IPS DF 4.7 (cell line): ENCODE data around the gene PINK1.
A peak's percentile ranks its signal among the peaks of the same experiment; 100 is the strongest.
"Not testable (repeated sequence)": the region's sequence is repeated elsewhere in the genome, so short reads cannot be mapped to it uniquely, and the experiment has no call there.

Experiments
- DNase-seq: peaks from one replicate; pipeline ENCODE4 v3.0.0-alpha.2; 2013; ENCODE audit warnings: low spot score; ENCODE audit errors: extremely low read depth

Gene PINK1

DNA sequence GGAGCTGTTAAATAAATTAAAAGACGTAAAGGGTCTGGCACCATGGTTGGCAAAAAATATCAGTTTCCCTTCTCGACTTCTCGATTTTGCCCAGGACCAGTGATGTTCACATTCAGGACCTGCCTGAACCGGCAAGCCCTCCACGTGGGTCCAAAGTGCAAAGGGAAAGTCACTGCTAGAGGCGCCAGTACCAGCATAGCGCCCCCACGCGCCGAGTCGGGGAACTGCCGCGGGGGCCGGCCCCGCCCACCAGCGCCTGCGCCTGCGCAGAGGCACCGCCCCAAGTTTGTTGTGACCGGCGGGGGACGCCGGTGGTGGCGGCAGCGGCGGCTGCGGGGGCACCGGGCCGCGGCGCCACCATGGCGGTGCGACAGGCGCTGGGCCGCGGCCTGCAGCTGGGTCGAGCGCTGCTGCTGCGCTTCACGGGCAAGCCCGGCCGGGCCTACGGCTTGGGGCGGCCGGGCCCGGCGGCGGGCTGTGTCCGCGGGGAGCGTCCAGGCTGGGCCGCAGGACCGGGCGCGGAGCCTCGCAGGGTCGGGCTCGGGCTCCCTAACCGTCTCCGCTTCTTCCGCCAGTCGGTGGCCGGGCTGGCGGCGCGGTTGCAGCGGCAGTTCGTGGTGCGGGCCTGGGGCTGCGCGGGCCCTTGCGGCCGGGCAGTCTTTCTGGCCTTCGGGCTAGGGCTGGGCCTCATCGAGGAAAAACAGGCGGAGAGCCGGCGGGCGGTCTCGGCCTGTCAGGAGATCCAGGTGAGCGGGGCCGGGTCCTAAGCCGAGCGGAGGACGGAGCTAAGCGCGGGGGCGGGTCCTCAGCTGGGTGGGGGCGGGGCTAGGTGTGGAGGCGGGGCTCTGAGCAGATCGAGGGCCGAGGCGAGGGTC is at the start of gene PINK1:
TSS of gene PINK1 (plus strand) at position 269 of the 875 bp plus-strand sequence. CDS start at position 360, 91 bp downstream.
- DNase-seq, result peak; percentile 51

DNA sequence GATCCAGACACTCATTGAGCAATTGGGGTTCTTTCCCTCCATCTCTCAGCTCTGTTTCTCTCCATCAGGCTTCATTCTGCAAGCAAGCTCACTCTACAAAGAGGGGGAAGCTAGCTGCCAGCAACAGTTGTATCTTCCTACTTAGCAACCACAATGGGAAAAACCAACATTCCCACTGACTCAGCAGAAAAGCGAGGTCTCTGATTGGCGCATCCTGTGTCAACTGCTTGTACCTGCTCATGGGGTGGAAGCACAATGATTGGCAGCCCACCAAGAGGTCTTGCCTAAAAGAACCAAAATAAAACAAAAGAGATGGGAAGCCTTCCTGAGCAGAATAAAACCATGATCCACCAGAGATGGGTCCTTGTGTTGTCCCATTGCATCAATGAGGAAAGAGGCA is 48.4 kb upstream of the PINK1 start:
- DNase-seq, result no peak

DNA sequence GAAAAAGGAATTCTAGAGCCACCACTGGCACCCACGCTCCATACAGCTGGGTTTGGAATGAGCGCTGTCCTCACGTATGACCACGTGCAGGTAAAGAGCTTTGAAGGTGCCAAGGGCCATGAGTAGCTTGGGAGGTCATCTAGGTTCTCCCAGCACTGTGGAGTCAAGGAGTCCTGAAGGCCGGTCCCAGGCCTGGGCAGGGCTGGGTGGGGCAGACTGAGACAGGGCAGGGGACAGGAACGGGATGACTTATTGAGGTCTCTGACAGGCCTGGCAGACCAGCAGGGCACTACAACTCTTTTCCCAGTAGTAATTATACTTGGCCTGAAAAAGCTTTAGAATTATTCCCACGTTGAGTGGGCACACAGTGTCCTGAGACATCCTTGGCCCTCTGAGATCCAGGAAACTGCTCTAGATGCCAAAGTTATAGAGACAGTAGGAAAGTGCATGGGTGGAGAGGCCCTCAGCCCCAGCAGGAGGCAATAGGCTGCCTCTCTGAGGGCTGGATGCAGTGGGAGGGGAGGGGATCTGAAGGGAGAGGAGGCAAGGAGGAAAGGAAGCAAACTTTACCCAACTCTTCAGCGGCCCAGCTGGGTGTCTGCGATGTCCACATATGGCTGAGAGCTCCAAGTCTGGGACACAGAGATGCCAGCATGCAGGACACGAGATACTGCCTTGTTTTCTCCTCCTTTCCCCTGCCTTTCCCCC is 46.2 kb upstream of the PINK1 start:
- no peak for DNase-seq

DNA sequence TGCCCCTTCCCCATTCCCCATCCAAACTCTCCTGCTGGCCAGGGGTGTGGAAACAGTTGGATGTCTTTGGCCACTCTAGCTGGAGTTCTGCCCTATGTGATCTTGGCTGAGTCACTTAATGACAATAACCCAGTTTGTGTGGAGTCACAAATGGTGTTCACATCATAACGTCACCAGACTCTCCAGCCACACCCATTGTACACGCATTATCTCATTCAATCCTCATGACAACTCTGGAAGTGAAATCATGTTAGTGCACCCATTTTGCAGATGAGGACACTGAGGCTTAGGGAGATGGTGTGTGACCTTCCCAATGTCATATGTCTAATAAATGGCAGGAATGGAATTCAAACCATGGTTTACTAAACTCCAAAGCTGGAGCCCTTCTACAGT is 45.6 kb upstream of the PINK1 start:
- DNase-seq, result no peak

DNA sequence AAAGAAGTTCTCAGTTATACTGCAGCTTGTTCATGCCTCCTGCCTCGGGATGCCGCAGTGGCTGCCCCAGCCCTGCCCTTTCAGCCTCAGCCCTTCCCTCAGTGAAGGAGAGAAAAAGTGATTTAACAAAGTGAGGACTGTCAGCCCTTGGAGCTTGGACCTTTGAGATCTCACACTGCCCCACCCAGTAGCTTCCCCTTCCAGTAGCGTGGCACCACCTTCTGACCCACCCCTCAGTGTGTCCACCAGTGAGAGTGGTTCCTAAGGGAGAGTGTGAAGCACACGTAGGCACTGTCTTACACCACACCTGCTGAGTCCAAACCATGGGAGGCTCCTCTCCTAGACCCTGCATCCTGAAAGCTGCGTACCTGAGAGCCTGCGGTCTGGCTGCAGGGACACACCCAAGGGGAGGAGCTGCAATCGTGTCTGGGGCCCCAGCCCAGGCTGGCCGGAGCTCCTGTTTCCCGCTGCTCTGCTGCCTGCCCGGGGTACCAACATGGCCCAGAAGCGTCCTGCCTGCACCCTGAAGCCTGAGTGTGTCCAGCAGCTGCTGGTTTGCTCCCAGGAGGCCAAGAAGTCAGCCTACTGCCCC is 44.5 kb upstream of the PINK1 start, which contains the start of gene CDA:
TSS of gene CDA (plus strand) at position 464 of the 592 bp plus-strand sequence. CDS start at position 497, 33 bp downstream.
- DNase-seq, result no peak

DNA sequence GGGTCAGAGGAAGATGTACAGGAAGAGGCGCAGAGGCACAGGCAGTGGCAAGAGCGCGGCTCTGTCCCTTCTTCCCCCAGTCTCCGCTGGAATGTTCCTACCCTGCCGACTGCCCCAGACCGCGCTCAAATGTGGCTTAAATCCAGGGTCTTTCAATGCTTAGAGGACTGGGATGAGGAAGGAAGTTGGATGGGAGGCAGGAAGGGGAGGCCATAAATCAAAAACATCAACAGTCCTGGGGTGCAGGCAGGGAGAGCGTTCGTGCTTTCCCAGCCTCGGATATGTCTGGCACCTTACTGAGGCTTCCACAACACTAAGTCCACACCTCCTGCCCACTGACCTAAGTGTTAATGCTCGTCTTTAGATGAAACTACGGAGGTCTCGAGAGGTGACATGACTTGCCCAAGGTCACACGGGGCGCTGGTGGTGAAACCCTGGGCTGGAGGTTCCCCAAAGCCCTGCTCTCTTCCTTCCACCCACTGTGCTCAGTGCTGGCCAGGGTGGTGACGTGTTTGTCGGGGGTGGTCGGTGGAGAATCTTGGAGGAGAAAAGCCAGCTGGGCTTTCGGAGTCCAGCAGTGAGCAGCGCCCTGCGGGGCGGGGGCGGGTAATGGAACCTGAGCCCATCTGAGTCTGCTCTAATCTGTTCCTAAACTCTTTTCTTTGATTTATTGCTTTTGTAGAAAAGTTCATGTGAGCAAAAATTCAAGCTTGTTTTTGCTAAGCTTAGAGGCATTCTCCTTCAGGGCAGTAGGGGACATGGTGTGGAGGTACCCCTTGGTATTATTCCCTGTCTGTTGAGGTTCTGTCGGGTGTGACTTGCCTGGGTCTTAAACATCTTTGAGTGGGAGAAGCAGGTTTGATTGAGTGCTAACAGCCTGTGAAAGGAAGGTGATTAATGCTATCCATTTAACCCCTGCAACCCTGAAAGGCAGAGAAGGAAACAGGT is 43.7 kb upstream of the PINK1 start:
- DNase-seq, result no peak

DNA sequence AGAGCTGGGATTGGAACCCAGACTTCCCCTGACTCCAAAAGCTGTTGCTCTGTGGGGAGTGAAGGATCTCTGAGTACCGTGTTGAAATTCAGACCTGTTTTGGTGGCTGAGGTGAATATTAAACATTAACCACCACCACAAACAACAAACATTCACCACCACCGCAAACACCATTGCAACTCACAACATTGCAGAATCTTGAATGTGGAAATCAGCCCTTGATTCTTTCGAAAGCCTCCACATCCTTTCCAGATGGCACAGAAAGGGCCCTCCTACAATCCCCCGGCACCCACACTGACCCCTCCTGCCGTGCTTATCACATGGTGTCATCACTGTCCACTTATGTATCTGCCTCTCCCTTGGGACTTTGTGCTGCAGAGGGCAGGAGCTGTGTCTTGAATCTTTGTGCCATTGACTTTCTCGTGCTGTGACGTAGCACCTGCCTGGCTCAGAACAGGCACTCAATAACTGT is 42.9 kb upstream of the PINK1 start:
- DNase-seq, result no peak

DNA sequence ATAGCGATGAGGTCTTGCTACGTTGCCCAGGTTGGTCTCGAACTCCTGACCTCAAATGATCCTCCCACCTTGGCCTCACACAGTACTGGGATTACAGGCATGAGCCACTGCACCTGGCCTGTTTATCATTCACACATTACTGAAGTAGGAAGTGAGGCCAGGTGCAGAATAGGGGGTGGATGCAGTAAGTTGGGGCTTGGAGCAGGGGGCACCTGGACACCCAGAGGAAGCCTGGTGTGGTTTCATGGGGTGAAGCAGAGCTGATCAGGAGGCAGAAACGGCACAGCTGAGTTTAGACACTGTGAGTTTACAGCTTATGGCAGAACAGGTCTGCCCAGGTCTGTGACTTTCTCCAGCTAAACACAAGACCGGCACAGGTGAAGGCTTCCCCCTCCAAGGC is 39.5 kb upstream of the PINK1 start:
- DNase-seq, result no peak

DNA sequence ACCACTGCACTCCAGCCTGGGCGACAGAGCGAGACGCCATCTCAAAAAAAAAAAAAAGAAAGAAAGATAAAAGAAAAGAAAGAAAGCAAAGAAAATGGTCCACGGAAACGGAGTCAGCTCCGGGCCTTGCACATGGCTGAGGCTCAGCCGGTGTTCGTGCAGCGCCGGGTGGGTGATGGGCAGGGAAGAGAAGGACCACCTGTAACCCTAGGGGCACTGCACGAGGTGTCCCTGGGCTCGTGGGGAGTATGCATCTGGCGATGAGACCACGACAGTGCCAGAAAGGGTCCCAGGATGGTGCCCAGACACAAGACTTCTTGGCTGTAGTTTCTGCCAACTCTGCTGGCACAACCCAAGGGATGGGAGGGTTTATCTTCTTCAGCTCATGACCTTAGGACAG is 38.5 kb upstream of the PINK1 start:
- DNase-seq, result no peak

DNA sequence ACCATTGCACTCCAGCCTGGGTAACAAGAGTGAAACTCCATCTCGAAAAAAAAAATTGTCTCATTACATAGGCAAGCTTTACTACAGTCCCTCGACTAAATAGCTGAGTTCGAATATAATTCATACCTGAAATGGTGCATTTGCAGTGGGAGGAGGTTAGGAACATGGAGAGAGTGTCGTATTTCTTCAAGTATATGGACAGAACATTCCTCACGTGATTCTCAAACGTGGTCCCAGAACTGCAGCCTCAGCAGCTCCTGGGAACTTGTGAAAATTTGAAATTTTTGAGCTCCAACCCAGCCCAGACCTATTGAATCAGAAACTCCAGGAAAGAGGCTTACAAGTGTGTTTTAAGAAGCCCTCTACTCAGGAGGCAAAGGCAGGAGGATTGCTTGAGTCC is 37.2 kb upstream of the PINK1 start:
- DNase-seq, result no peak

DNA sequence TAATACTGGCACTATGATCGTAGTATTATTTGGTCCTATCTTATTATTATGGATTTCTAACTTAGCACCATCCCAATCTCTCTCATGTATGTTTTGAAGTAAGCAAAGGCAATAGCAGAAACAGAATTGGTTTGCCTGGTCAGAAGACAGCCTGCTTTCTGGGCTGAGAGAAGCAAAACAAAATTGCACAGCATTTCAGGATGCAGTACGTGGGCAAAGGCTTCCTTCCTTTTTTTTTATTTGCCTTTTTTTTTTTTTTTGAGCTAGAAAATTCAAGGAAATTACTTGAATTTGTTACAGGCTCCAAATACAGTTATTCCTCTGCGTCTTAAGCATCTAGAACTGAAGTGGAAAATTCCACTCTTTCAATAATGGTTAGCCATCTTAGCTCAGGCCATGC is 35.6 kb upstream of the PINK1 start:
- DNase-seq, result no peak

DNA sequence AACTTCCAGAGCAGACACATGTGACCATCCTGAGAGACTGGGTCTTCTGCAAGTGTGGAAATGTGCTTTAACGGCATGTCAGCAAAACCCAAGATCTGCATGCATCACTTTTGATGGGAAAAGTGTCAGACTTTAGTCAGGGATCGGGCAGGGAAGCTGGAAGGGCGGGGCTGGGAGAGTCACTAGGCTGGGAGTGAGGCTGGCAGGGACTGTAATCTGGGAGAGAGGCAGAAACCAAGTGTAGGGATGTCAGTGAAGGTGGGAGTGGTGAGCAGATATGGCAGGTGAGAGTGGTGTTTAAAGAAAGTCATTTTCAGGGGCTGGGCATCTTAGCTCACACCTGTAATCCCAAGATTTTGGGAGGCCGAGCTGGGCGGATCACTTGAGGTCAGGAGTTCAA is 33.1 kb upstream of the PINK1 start:
- DNase-seq, result no peak

DNA sequence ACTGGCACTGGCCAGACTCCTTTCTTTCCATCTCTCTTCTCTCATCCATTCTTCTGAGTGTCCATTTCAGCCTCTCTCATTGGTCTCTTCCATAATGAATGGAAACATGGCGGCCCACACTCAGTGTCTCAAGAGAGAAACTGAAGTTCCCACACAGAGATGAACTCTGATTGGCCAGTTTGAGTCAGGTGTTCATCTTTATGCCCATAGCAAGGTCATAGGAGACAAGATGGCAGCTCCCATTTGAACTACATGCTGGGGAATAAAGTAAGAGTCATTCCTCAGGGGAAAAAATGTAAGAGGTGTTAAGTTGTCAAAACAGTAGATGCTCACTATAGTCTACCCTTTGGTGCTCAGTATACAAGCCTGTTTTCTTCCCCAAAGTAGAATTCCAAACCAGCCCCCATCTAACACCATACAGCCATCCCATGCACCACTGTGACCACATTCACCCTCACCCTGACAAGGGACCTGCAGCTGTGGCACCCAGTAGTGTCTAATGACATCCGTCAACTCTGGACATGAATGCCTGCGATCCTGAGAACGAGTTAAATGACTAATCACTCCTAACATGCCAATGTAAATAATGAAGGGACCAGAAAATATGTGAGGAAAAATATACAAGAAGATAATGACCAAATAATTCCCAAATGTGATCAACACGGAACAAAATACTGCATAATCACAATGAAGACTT is 32.0 kb upstream of the PINK1 start:
- no peak for DNase-seq

DNA sequence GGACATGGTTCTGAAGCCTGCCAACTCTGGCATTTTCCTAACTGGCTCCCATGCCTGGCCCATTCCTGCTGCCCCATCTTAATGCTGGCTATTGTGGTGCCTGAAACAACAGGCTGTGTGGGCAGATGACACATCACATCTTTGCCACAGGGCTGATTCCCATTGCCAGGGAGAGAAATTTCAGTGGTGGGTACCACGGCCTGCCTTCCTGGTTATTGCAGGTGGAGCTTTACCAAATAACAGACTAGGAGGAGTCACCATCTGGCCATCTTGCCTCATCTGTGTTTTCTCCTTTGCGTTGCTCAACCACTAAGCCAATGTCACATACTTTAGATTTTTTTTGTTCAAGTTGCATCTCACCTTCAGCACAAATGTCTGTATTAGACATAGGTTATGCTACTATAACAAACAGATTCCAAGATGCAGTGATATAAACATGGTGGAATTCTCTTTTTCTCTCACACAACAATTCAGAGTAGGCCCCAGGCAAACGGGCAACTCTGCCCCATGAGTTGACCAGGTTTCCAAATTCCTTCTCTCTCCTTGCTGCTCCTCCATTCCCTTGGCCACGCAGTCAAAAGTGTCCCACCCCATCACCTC is 30.3 kb upstream of the PINK1 start:
- no peak for DNase-seq

DNA sequence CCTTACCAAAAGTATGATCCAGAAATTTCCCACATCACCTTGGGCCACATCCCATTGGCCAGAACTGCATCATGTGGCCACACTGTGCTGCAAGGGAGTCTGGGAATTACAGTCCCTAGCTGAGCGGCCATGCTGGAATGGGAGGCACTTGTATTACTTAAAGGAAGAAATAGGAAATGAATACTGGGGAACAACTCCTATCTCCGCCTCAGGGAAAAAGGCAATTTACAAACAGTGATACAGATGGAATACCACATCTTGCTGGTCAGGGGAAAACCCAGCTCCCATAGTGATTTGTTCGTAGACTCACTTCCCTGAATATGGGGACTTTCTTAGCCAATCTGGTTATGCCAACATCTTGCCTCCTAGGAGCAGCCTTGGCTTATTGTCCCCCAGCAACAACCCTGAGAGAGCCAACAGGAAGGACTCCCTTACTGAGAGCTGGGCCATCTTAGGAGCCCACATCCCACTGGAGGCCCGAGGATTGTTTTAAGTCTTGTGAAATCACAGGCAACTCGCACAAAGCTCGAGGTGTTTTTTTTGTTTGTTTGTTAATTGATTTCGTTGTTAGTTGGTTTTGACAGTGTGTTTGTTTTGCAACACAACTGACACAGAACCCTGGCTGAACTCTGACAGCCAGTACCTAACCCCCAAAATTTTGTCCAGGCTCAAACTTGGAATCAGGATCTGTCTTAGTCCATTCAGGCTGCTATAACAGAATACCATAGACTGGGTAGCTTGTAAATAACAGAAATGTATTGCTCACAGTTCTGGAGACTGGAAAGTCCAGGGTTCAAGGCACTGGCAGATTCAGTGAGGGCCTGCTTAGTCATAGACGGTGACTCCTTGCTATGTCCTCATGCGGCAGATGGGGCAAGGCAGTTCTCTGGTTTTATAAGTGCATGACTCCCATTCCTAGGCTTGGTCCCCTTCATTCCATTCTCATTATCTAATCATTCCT is 29.5 kb upstream of the PINK1 start:
- no peak for DNase-seq

DNA sequence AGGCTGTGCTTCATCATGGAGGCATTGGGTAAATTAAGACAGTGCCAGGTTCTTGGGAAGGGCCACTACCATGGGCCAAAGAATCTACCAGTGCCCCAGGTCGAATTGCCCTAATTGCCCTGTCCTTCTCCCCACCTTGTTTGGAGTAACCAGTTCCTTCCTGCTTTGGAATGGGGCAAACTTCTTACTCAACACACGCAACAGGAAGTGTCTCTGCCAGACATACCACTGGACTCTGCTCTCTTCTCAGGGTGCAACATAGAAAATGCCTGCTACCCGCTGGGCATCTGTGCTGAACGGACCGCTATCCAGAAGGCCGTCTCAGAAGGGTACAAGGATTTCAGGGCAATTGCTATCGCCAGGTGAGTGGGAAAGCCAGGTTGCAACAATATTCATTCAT is 28.6 kb upstream of the PINK1 start:
- no peak for DNase-seq

DNA sequence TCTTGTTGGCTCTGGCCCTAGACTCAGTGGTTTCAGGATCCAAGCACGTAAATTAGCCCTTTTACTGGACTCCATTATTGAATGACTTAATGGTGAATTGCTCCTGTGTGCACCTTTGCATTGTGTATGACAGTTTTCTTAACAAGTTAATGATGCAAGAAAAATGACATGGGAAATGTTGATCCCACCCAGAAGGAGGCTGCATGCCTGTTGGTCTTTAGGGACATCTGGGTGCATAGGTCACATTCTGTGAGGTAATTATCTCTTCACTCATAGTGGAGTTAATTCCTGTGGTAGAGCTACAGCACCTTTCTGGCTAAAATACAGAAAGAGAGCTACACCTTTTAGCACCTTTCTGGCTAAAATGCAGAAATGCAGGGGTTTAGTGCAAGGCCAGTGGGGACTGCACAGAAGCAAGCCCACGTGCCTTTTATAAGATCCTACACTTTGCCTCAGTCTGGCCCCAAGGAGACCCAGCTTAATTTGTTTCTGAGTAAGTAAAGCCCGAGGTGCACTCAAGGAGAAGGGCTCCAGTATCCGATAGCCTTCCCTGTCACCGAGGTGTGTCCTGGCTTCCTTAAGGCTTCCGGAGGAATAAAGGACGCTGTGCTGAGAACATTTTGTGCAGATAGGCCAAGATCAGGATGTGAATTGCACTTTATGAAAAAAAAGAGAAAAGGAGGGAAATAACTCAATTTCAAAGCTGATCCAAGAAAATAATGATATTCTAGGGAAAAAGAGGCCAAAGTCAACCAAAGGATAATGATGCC is 26.3 kb upstream of the PINK1 start:
- not testable (repeated sequence) for DNase-seq

DNA sequence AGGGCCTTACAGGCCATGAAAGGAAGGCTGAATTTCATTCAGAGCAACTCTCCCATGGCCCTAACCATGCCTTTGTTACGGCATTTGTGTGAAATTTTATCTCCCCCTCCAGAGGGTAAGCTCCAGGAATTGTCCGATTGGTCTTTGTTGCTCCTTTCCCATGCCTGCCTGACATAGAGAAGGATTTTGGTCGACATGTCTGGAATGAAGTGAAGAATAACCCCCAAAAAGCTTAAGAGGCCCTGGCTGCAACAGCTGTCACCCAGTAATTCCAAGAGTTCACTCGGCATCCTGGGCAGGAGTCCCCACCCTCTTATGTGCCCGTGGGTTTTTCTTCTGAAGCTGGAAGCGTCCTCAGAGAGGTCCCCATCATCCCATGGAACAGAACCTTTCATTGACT is 23.7 kb upstream of the PINK1 start:
- no peak for DNase-seq
